ENCODE results near the gene IL1RN.

The IL1RN gene

DNA sequence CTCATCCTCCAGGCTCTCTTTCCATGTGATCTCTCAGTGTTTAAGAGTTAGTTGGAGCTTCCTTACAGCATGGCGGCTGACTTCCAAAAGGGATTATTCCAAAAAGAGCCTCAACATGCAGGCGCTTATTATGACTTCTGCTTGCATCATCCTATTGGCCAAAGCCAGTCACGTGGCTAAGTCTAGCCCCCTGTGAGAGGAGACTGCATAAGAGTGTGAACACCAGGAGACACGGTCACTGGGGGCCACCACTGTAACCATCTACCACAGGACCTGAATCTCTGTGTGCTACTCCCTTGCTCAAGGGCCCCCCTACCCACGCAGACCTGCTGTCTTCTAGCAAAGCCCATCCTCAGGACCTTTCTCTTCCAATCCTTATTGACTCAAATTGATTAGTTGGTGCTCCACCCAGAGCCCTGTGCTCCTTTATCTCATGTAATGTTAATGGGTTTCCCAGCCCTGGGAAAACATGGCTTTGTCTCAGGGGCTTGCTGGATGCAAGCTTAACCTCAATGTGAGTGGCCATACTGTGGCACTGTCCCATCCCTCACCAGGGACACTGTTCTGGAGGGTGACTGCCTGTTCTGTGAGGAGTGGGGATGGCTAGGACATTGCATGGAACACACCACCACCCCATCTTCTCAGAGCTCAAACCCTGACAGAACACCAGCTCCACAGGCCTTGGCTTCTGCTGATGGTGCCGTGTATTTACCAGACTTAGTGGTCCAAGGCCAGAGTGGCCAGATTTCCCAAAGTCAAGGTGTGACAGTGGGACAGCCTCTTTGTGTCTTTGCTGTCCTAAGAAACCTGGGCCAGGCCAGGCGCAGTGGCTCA lies 4.2 kb downstream of the IL1RN start:
- H3K79me2 ChIP-seq (ENCODE audit: low read length) = no peaks in the 10 kb centered on the region
- no peak overlapping the region for H3K4me2 ChIP-seq (ENCODE audit: low read depth, low read length)
- H3K27me3 ChIP-seq (replicated peaks; ENCODE audit: insufficient read depth, low read length) = no peaks in the 10 kb centered on the region
- H4K20me1 ChIP-seq (ENCODE audit: insufficient read depth, low read length) = no peaks in the 10 kb centered on the region
- no peaks in the 10 kb centered on the region for H3K9me3 ChIP-seq (replicated peaks; ENCODE audit: insufficient read depth, low read length)
- H3K36me3 ChIP-seq (replicated peaks; ENCODE audit: insufficient read depth, low read length) = no peaks in the 10 kb centered on the region
- TF ChIP-seq EZH2 (optimal IDR thresholded peaks at IDR 0.05; ENCODE audit: low read depth, low read length) (no peak), EZH2phosphoT487 (IDR thresholded peaks at IDR 0.05; ENCODE audit: low read length) (no peak)
- TF ChIP-seq, protein P1, sequence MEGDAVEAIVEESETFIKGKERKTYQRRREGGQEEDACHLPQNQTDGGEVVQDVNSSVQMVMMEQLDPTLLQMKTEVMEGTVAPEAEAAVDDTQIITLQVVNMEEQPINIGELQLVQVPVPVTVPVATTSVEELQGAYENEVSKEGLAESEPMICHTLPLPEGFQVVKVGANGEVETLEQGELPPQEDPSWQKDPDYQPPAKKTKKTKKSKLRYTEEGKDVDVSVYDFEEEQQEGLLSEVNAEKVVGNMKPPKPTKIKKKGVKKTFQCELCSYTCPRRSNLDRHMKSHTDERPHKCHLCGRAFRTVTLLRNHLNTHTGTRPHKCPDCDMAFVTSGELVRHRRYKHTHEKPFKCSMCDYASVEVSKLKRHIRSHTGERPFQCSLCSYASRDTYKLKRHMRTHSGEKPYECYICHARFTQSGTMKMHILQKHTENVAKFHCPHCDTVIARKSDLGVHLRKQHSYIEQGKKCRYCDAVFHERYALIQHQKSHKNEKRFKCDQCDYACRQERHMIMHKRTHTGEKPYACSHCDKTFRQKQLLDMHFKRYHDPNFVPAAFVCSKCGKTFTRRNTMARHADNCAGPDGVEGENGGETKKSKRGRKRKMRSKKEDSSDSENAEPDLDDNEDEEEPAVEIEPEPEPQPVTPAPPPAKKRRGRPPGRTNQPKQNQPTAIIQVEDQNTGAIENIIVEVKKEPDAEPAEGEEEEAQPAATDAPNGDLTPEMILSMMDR (IDR thresholded peaks at IDR 0.05; ENCODE audit: low read length) = no peak
- no peak overlapping the region for H3K9ac ChIP-seq (ENCODE audit: low read length)
- H3K9me2 ChIP-seq (replicated peaks; ENCODE audit: insufficient read depth, low read length) = no peaks in the 10 kb centered on the region
- no peaks in the 10 kb centered on the region for H3F3A ChIP-seq (ENCODE audit: insufficient read depth, low read length)
- H3K27ac ChIP-seq (ENCODE audit: low read length) = no peak overlapping the region
- no peak overlapping the region for H3K4me3 ChIP-seq (ENCODE audit: low read length)
- DNase-seq = no peak
- no peak overlapping the region for H2AFZ ChIP-seq (ENCODE audit: low read length)
- H3K4me1 ChIP-seq (ENCODE audit: low read length) = no peaks in the 10 kb centered on the region

DNA sequence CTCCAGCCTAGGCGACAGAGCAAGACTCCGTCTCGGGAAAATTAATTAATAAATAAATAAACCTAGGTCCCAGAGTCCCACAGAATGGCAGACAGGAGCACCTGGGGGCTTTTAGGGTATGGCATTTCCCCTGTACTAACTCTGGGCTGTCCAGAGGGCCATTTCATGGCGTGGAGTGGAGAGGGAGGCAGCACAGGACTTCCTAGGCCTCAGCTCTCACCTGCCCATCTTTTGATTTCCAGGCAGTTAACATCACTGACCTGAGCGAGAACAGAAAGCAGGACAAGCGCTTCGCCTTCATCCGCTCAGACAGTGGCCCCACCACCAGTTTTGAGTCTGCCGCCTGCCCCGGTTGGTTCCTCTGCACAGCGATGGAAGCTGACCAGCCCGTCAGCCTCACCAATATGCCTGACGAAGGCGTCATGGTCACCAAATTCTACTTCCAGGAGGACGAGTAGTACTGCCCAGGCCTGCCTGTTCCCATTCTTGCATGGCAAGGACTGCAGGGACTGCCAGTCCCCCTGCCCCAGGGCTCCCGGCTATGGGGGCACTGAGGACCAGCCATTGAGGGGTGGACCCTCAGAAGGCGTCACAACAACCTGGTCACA lies 5.1 kb downstream of the IL1RN start:
- DNase-seq = no peak
- Histone ChIP-seq H3K36me3 (replicated peaks; ENCODE audit: insufficient read depth, low read length) (no peaks in the 10 kb centered on the region), H4K20me1 (ENCODE audit: insufficient read depth, low read length) (no peaks in the 10 kb centered on the region), H3K27me3 (replicated peaks; ENCODE audit: insufficient read depth, low read length) (no peaks in the 10 kb centered on the region), H3K9me2 (replicated peaks; ENCODE audit: insufficient read depth, low read length) (no peaks in the 10 kb centered on the region), H3K4me1 (ENCODE audit: low read length) (no peaks in the 10 kb centered on the region), H3K27ac (ENCODE audit: low read length) (no peak overlapping the region), H3K4me3 (ENCODE audit: low read length) (no peak overlapping the region), H3K9ac (ENCODE audit: low read length) (no peak overlapping the region), H3K4me2 (ENCODE audit: low read depth, low read length) (no peak overlapping the region), H3K79me2 (ENCODE audit: low read length) (no peaks in the 10 kb centered on the region), H2AFZ (ENCODE audit: low read length) (no peak overlapping the region), H3K9me3 (replicated peaks; ENCODE audit: insufficient read depth, low read length) (no peaks in the 10 kb centered on the region), H3F3A (ENCODE audit: insufficient read depth, low read length) (no peaks in the 10 kb centered on the region)
- no peak for TF ChIP-seq EZH2 (optimal IDR thresholded peaks at IDR 0.05; ENCODE audit: low read depth, low read length)
- TF ChIP-seq, protein P1 (IDR thresholded peaks at IDR 0.05; ENCODE audit: low read length) = no peak
- TF ChIP-seq EZH2phosphoT487 (IDR thresholded peaks at IDR 0.05; ENCODE audit: low read length) = no peak

GRCh38 chr2:113133704-113134598 lies 6.6 kb downstream of the IL1RN start:
- H3K4me2 ChIP-seq (ENCODE audit: low read depth, low read length) = no peak overlapping the region
- H3K36me3 ChIP-seq (replicated peaks; ENCODE audit: insufficient read depth, low read length) = no peaks in the 10 kb centered on the region
- no peak overlapping the region for H3K4me3 ChIP-seq (ENCODE audit: low read length)
- H2AFZ ChIP-seq (ENCODE audit: low read length) = no peak overlapping the region
- TF ChIP-seq, protein P1 (IDR thresholded peaks at IDR 0.05; ENCODE audit: low read length) = no peak
- no peak for TF ChIP-seq EZH2 (optimal IDR thresholded peaks at IDR 0.05; ENCODE audit: low read depth, low read length)
- no peak for TF ChIP-seq EZH2phosphoT487 (IDR thresholded peaks at IDR 0.05; ENCODE audit: low read length)
- no peaks in the 10 kb centered on the region for H3F3A ChIP-seq (ENCODE audit: insufficient read depth, low read length)
- no peaks in the 10 kb centered on the region for H3K79me2 ChIP-seq (ENCODE audit: low read length)
- no peaks in the 10 kb centered on the region for H3K9me3 ChIP-seq (replicated peaks; ENCODE audit: insufficient read depth, low read length)
- no peaks in the 10 kb centered on the region for H3K27me3 ChIP-seq (replicated peaks; ENCODE audit: insufficient read depth, low read length)
- H3K9me2 ChIP-seq (replicated peaks; ENCODE audit: insufficient read depth, low read length) = no peaks in the 10 kb centered on the region
- H3K4me1 ChIP-seq (ENCODE audit: low read length) = peaks cover 4% of the 10 kb centered on the region
- no peak for DNase-seq
- H3K9ac ChIP-seq (ENCODE audit: low read length) = no peak overlapping the region
- no peak overlapping the region for H3K27ac ChIP-seq (ENCODE audit: low read length)
- H4K20me1 ChIP-seq (ENCODE audit: insufficient read depth, low read length) = no peaks in the 10 kb centered on the region
